PC-9 (cell line): Measurements from ENCODE around the gene PTPN14. TPM values are rescaled to one million over a fixed set of nuclear protein-coding genes. Genes with fewer than 3 reads are reported as not detected.

Source experiments
- BruUV-seq: library from RNA; stranded (reverse); fragments of 400-500 nt; replicated peaks from 2 replicates; lab custom pipeline; 2021; lab: Mats Ljungman, UMichigan
- CTCF ChIA-PET: fragments of 300-600 bp; sonication (Branson Sonifier 250); formaldehyde crosslinking; loops from one replicate; lab custom pipeline; 2022; ENCODE audit warnings: antibody characterized with exemption; lab: Charles Lee
- POLR2A ChIA-PET: fragments of 300-600 bp; sonication (Branson Sonifier 250); formaldehyde crosslinking; loops from one replicate; lab custom pipeline; 2022; ENCODE audit warnings: antibody characterized with exemption; ENCODE audit not compliant: unreplicated experiment; lab: Charles Lee
- DNase-seq, 2 experiments: peaks; one replicate each; pipeline versions ENCODE4 v3.0.0 to v3.0.0-alpha.2; 2015 to 2022; ENCODE audit warnings: mixed read lengths in 1 of 2
- H2AFZ ChIP-seq: fragments of 200-600 bp; sonication (generic); 2 replicates; pipeline ENCODE4 v1.8.1; 2017; ENCODE audit warnings: antibody characterized with exemption
- H3F3A ChIP-seq: fragments of 200-600 bp; sonication (generic); 2 replicates; pipeline ENCODE4 v1.8.1; 2017; ENCODE audit warnings: antibody characterized with exemption, mild to moderate bottlenecking, low read depth; ENCODE audit not compliant: insufficient read depth
- H3K27ac ChIP-seq: fragments of 200-600 bp; sonication (generic); 2 replicates; pipeline ENCODE4 v1.6.1; 2016; ENCODE audit warnings: mixed run types
- H3K27me3 ChIP-seq: fragments of 200-600 bp; sonication (generic); 2 replicates; pipeline ENCODE4 v1.6.1; 2016; ENCODE audit warnings: low read depth, mixed run types; ENCODE audit not compliant: insufficient read depth
- H3K36me3 ChIP-seq: fragments of 200-600 bp; sonication (generic); 2 replicates; pipeline ENCODE4 v1.6.1; 2016; ENCODE audit warnings: low read depth, mixed run types
- H3K4me1 ChIP-seq: fragments of 200-600 bp; sonication (generic); replicated peaks from 2 replicates; pipeline ENCODE4 v1.6.1; 2016; ENCODE audit warnings: mixed run types; ENCODE audit not compliant: insufficient read depth
- H3K4me2 ChIP-seq: fragments of 200-600 bp; sonication (generic); 2 replicates; pipeline ENCODE4 v1.6.1; 2017; ENCODE audit warnings: mixed run types
- H3K4me3 ChIP-seq: fragments of 200-600 bp; sonication (generic); 2 replicates; pipeline ENCODE4 v1.6.1; 2016; ENCODE audit warnings: mixed run types
- H3K79me2 ChIP-seq: fragments of 200-600 bp; sonication (generic); 2 replicates; pipeline ENCODE4 v1.6.1; 2017; ENCODE audit warnings: low read depth, mixed run types
- H3K9me2 ChIP-seq: fragments of 200-600 bp; sonication (generic); 2 replicates; pipeline ENCODE4 v1.8.1; 2017; ENCODE audit warnings: mild to moderate bottlenecking; ENCODE audit not compliant: insufficient read depth
- H3K9me3 ChIP-seq: fragments of 200-600 bp; sonication (generic); 2 replicates; pipeline ENCODE4 v1.8.1; 2016; ENCODE audit warnings: low read depth; ENCODE audit not compliant: insufficient read depth
- H4K20me1 ChIP-seq: fragments of 200-600 bp; sonication (generic); 2 replicates; pipeline ENCODE4 v1.8.1; 2017; ENCODE audit not compliant: insufficient read depth
- CTCF ChIP-seq: fragments of 200-600 bp; sonication (generic); conservative IDR thresholded peaks from 2 replicates; pipeline ENCODE4 v1.6.1; 2017; ENCODE audit warnings: mixed run types, antibody characterized with exemption, mild to moderate bottlenecking, moderate library complexity
- EZH2 ChIP-seq: fragments of 200-600 bp; sonication (generic); IDR thresholded peaks from 2 replicates; pipeline ENCODE4 v1.8.0; 2017; ENCODE audit warnings: antibody characterized with exemption, low read depth
- intact Hi-C: fragments of 100-400 bp; cut with micrococcal nuclease; formaldehyde crosslinking; loops from one replicate; pipeline ENCODE4 v1.10.0; 2022; ENCODE audit not compliant: unreplicated experiment
- total RNA-seq: library from RNA; stranded (reverse); gene quantifications from 2 replicates; pipeline ENCODE4 v1.2.3, GENCODE V29; 2021

PTPN14 gene
- total RNA-seq, 1 experiment from 2014 or later, result 78.9 TPM

- intact Hi-C loops, result loop anchor here (10.0 kb wide), 1 partner anchor 110 kb away; no protein-coding TSS in a partner anchor
- Histone ChIP-seq H3F3A (peaks cover 5% of the 10 kb centered on the region; the same call in 1 of the 2 replicates), H3K4me1 (peaks cover 27% of the 10 kb centered on the region), H3K36me3 (no peaks in the 10 kb centered on the region), H3K27me3 (no peaks in the 10 kb centered on the region), H3K9me3 (no peaks in the 10 kb centered on the region), H3K9me2 (no peaks in the 10 kb centered on the region), H3K79me2 (peaks cover 57% of the 10 kb centered on the region), H3K27ac (no peak overlapping the region), H2AFZ (no peak overlapping the region), H3K4me3 (no peak overlapping the region), H4K20me1 (no peaks in the 10 kb centered on the region), H3K4me2 (no peak overlapping the region)
- no peak for DNase-seq
- POLR2A ChIA-PET, result interaction anchor here (0.7 kb wide), 1 partner anchor 30 kb away, joined by 11 read pairs; no protein-coding TSS in a partner anchor
- TF ChIP-seq CTCF, result no peak
- no peak for TF ChIP-seq EZH2
- CTCF ChIA-PET, result interaction anchor here (0.6 kb wide), 1 partner anchor 260 kb away, joined by 4 read pairs; no protein-coding TSS in a partner anchor
- BruUV-seq, result no TSS peak
Observed at GRCh38 chr1:214474467-214474866, 76.9 kb downstream of the PTPN14 start.

- Histone ChIP-seq H3K36me3 (no peaks in the 10 kb centered on the region), H3K9me2 (no peaks in the 10 kb centered on the region), H4K20me1 (no peaks in the 10 kb centered on the region), H3K4me2 (0 out of 2 replicates have a peak overlapping the region, but pooled peaks have one; percentile 2), H3K4me3 (no peak overlapping the region), H3K27me3 (no peaks in the 10 kb centered on the region), H3K4me1 (peaks cover 27% of the 10 kb centered on the region), H3K27ac (peak overlapping the region; percentile 17), H3F3A (peaks cover 5% of the 10 kb centered on the region; the same call in 1 of the 2 replicates), H3K9me3 (no peaks in the 10 kb centered on the region), H3K79me2 (peaks cover 63% of the 10 kb centered on the region), H2AFZ (no peak overlapping the region)
- ChIA-PET POLR2A (interaction anchor here (0.7 kb wide), 1 partner anchor 27 kb away, joined by 3 read pairs; no protein-coding TSS in a partner anchor), CTCF (interaction anchor here (0.6 kb wide), 1 partner anchor 260 kb away, joined by 4 read pairs; no protein-coding TSS in a partner anchor)
- no TSS peak for BruUV-seq
- no peak for DNase-seq
- no peak for TF ChIP-seq CTCF
- no peak for TF ChIP-seq EZH2
- intact Hi-C loops, result loop anchor here (10.0 kb wide), 1 partner anchor 111 kb away; no protein-coding TSS in a partner anchor
Observed at GRCh38 chr1:214473862-214474261, 77.5 kb downstream of the PTPN14 start.

GRCh38 chr1:214473387-214473786 is 78.0 kb downstream of the PTPN14 start:
- no peak for DNase-seq
- Histone ChIP-seq H3K36me3 (no peaks in the 10 kb centered on the region), H2AFZ (no peak overlapping the region), H3K4me1 (peaks cover 29% of the 10 kb centered on the region), H3K9me2 (no peaks in the 10 kb centered on the region), H3K27me3 (no peaks in the 10 kb centered on the region), H3K79me2 (peaks cover 64% of the 10 kb centered on the region), H3K4me3 (no peak overlapping the region), H3K4me2 (peak overlapping the region; percentile 2; the same call in 1 of the 2 replicates), H4K20me1 (no peaks in the 10 kb centered on the region), H3K9me3 (no peaks in the 10 kb centered on the region), H3F3A (peaks cover 4% of the 10 kb centered on the region; the same call in 1 of the 2 replicates), H3K27ac (peak overlapping the region; percentile 17)
- POLR2A ChIA-PET, result interaction anchor here (0.7 kb wide), 1 partner anchor 27 kb away, joined by 3 read pairs; no protein-coding TSS in a partner anchor
- TF ChIP-seq CTCF (no peak), EZH2 (no peak)
- CTCF ChIA-PET, result interaction anchor here (0.6 kb wide), 1 partner anchor 69 kb away, joined by 3 read pairs; no protein-coding TSS in a partner anchor
- intact Hi-C loops, result loop anchor here (10.0 kb wide), 1 partner anchor 111 kb away; no protein-coding TSS in a partner anchor
- no TSS peak for BruUV-seq
